Upper lobe of left lung (tissue), 4 donors: ENCODE data around the gene CASP3.

Experiments
- CTCF ChIP-seq, 6 experiments: fragments of 450-650 bp in 4 of 6; fragments of 200-600 bp in 2 of 6; sonication (generic) in 2 of 6; IDR thresholded peaks; one replicate each; pipeline ENCODE4 v1.5.1; 2016 to 2019; ENCODE audit warnings: antibody characterized with exemption in 6 of 6
- EP300 ChIP-seq, 4 donors: sonication (generic); formaldehyde crosslinking; IDR thresholded peaks; one replicate each; pipeline ENCODE4 v1.5.1; 2017; ENCODE audit warnings: antibody characterized with exemption in 4 of 4, control low read depth in 2 of 4
- POLR2A ChIP-seq, 4 donors: fragments of 450-650 bp; IDR thresholded peaks; one replicate each; pipeline ENCODE4 v1.5.1; 2016 to 2017; ENCODE audit warnings: antibody characterized with exemption in 4 of 4, mild to moderate bottlenecking in 2 of 4
- POLR2AphosphoS5 ChIP-seq, 2 donors: sonication (generic); formaldehyde crosslinking; IDR thresholded peaks; one replicate each; pipeline ENCODE4 v1.5.1; 2017; ENCODE audit warnings: antibody characterized with exemption in 2 of 2

- TF ChIP-seq CTCF (IDR thresholded peaks at IDR 0.05) (no peak), EP300 (IDR thresholded peaks at IDR 0.05) (no peak), POLR2A (IDR thresholded peaks at IDR 0.05) (no peak), POLR2AphosphoS5 (IDR thresholded peaks at IDR 0.05) (no peak)
Measured at GRCh38 chr4:184688447-184688846, 39.2 kb upstream of the CASP3 start.
